ENCODE results near the gene PGC.

The PGC gene

DNA sequence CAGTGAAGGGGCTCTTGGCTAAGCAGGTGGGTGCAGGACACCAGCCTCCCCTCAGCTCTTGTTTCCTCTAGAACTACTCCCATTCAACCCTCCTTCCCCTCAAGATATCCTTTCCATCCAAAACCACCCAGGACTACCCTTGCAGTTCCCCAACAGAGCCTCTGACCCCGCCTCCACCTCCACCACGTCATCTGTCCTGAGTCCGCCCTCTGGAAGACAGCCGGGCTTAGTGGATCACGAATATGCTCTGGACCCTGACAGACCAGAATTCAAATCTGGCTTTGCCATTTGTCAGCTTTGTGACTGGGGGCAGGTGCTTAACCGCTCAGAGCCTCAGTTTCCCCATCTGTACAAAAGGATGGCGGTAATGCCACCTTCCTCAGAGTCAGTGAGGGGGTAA lies 43.2 kb downstream of the PGC start:
- no peak for TF ChIP-seq ZFX (IDR thresholded peaks at IDR 0.05)
- TF ChIP-seq, protein P1, sequence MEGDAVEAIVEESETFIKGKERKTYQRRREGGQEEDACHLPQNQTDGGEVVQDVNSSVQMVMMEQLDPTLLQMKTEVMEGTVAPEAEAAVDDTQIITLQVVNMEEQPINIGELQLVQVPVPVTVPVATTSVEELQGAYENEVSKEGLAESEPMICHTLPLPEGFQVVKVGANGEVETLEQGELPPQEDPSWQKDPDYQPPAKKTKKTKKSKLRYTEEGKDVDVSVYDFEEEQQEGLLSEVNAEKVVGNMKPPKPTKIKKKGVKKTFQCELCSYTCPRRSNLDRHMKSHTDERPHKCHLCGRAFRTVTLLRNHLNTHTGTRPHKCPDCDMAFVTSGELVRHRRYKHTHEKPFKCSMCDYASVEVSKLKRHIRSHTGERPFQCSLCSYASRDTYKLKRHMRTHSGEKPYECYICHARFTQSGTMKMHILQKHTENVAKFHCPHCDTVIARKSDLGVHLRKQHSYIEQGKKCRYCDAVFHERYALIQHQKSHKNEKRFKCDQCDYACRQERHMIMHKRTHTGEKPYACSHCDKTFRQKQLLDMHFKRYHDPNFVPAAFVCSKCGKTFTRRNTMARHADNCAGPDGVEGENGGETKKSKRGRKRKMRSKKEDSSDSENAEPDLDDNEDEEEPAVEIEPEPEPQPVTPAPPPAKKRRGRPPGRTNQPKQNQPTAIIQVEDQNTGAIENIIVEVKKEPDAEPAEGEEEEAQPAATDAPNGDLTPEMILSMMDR (conservative IDR thresholded peaks at IDR 0.05), result no peak
- H3K27ac ChIP-seq, result no peak overlapping the region

DNA sequence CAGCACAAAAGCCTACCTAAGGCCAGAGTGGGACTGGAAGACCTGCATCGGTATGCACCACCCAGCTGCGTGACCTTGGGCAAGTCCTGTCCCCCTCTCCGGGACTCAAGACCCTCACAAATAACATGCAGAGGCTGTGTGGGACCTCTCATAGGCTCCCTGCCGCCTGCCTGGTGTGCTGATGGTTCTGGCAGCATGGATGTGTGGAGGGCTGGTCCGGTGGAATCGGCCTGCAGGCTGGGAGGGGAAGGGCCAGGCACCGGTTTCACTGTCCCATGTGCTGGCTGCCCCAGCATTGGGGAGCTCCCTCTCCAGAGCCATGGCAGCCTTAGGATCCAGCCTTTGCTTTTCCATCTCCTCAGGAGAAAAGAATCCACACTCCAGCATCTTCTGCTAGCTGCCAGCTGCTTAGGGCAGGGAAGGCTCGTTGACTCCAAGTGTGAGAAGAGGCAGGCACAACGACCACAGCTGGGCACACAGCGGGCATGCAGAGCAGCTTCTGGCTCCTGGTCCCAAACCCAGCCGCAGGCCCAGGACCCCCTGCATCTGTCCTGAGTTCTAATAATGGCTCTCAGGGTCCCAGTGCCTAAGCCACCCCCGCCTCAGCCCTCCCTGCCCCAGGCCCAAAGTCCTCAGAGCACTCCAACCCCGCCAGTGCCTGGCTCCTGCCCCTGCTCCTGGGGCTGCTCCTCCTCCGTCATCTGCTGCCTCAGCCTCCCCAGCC lies 44.3 kb downstream of the PGC start:
- no peak overlapping the region for H3K27ac ChIP-seq
- TF ChIP-seq, protein P1 (conservative IDR thresholded peaks at IDR 0.05), result no peak
- no peak for TF ChIP-seq ZFX (IDR thresholded peaks at IDR 0.05)

DNA sequence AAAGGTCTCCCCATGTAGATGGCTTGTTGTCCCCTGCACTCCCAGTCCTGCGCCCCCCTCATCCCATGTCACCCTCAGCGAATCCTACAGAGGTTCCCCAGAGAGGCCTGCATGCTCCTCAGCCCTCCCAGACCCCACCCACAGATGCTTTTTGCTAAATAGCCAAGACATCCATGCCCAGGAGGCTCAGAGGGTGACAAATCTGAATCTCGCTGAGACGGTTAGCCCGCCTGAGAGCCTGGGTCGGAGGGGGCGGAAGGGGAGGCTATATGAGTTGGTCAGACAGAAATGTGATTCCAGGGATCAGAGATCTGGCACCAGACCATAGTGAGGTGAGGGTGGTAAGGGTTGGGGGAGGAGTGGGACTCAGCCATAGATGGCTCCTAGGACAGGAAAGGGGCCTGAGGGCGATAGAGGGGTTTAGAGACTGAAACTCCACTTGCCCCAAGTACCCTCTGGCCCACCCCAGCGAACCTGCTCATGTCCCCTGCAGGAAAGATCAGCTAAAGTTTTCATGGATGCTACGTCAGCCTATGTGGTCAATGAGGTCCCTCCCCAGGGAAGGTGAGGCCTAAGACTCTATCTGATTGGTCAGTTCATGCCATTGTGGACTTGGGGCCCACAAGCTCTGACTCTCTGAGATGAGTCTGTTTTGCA lies 45.0 kb downstream of the PGC start:
- H3K27ac ChIP-seq, result no peak overlapping the region
- TF ChIP-seq ZFX (IDR thresholded peaks at IDR 0.05), result no peak
- TF ChIP-seq, protein P1 (conservative IDR thresholded peaks at IDR 0.05), result no peak

DNA sequence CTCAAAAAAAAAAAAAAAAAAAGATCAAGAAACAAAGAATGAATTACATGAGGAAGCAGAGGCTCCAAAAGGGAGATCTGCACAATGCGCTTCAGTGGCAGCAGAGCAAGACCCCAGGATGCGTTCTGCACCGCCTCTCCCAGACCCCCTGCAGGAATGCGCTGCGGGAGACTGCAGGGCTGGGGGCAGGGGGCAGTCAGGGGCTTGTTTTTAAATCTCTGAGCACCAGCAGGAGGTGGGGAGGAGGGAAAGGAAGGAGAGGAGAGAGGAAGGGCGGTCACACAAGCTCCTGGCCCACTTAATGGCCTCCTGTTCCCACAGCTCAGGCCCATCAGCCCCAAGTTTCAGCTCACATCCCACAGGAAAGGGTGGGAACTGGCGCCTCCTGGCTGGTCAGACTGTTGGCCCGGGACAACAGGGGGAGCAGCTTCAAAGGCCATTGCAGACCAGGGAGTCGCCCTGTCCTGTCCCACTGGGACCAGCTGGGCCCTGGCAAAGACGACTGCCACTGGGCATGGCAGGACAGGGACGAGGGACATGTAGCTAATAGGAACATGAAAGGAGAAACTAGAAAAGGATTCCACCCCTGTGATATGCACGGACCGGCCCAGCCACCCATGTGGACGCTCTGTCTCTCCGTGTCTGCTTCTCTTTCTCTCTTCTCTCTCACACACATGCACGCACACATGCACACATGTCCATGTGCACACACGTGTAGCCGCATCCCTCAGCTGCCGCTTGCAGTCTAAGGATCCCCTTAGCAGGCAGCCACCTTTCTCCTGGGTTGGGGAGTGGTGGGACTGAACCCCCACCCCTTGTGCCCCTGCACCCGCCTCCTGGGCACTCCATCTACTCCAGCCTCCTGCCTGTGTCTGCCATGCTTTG lies 46.5 kb downstream of the PGC start:
- TF ChIP-seq, protein P1 (conservative IDR thresholded peaks at IDR 0.05), result no peak
- no peak for TF ChIP-seq ZFX (IDR thresholded peaks at IDR 0.05)

DNA sequence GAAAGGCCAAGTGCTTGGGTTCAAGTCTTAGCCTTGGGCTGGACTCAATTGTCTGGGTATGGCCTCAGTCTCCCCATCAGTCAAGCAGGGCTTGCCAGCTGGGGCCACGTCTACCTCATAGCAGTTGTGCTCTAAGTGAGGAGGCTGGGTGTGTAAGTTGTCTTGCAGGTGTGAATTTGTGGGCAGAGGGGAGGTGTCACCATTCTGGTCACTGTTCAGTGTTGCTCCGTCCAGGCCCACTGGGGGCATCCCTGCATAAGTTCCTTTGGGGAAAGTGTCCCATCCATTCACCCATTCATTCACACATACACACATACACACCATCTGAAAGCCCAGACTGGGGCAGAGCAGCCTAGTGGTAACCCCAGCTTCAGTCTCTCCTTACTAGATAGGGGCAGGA lies 48.1 kb downstream of the PGC start:
- TF ChIP-seq ZFX (IDR thresholded peaks at IDR 0.05), result no peak
- TF ChIP-seq, protein P1 (conservative IDR thresholded peaks at IDR 0.05), result no peak
- no peak overlapping the region for H3K27ac ChIP-seq

More for the DNA sequence above, 46.5 kb downstream of the PGC start:
- no peak overlapping the region for H3K27ac ChIP-seq

DNA sequence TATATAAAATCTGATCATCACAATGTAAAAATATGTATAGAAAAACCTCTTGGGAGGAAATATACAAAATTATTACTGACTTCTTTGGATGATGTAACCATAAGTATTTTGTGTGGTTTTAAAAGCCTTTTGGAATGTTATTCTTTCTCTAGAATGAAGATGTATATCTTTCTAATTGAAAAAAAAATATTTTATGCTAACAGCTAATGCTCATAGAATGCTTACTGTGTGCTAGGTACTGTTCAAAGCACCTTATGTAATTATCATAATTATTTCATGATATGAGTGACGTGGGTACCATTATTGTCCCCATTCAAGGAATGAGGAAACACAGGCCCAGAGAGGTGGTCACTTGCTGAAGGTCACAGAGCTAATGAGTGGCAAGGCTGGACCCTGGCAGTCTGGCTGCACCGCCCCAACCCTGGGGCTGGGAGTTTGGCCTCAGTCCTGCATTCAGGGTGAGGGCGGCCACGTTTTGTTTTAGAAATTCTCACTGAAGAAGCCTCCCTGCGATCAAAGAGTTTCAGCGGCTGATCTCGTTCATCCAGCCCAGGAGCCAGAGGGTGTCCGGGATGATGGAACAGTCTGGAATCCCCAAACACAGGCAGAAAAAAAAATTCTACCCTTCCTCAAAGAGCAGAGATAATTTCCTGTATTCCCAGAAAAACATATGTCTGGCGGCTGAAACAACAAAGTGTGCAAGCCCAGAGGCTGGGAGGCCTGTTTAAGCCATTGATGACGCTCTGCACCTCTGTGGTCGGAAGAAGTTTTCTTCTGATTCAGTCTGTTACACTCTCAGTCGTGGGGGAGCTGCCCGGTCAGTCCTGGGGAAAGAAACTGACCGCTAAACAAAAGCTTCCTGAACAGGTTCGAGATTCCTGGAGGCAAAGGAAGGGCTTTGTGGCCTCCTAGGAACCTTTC lies 49.1 kb downstream of the PGC start:
- TF ChIP-seq, protein P1 (conservative IDR thresholded peaks at IDR 0.05), result no peak
- TF ChIP-seq ZFX (IDR thresholded peaks at IDR 0.05), result no peak
- no peak overlapping the region for H3K27ac ChIP-seq
